IMR-90 (cell line): ENCODE measurements around the gene PDIA4. TPM values are rescaled to one million over a fixed set of nuclear protein-coding genes. Genes with fewer than 3 reads are reported as not detected.

Experiments
- ATAC-seq: fragments of 200-7000 bp; cut with Tn5 transposase; 2 replicates; pipeline ENCODE4 v1.9.1; 2020; ENCODE audit warnings: low read depth, mild to moderate bottlenecking, moderate library complexity
- BruUV-seq: library from RNA; stranded (reverse); fragments of 400-500 nt; replicated peaks from 2 replicates; lab custom pipeline; 2021; lab: Mats Ljungman, UMichigan
- CTCF ChIA-PET: fragments of 300-600 bp; formaldehyde crosslinking; extraction: SDS; loops from one replicate; lab custom pipeline; 2021; ENCODE audit warnings: antibody characterized with exemption; lab: Yijun Ruan, JAX
- POLR2A ChIA-PET: fragments of 300-600 bp; sonication (Branson Sonifier 250); formaldehyde crosslinking; loops from one replicate; lab custom pipeline; 2022; ENCODE audit warnings: antibody characterized with exemption; ENCODE audit not compliant: unreplicated experiment; lab: Charles Lee
- DNase-seq: peaks from one replicate; pipeline ENCODE4 v3.0.0; 2013
- H2AFZ ChIP-seq: replicated peaks from 2 replicates; pipeline ENCODE3; 2013; ENCODE audit warnings: low read length, mild to moderate bottlenecking; ENCODE audit not compliant: poor library complexity
- H2AK5ac ChIP-seq: 2 replicates; pipeline ENCODE4 v1.6.1; 2013; ENCODE audit warnings: low read depth, low read length, inconsistent platforms
- H2AK9ac ChIP-seq: replicated peaks from 2 replicates; pipeline ENCODE3; 2013; ENCODE audit warnings: mild to moderate bottlenecking, low read depth, low read length, moderate library complexity; ENCODE audit not compliant: poor library complexity
- H2BK120ac ChIP-seq: 2 replicates; pipeline ENCODE4 v1.6.1; 2013; ENCODE audit warnings: low read depth, low read length, inconsistent platforms
- H2BK15ac ChIP-seq: 3 replicates; pipeline ENCODE4 v1.6.1; 2013; ENCODE audit warnings: low read depth, low read length, inconsistent platforms
- H2BK20ac ChIP-seq: 2 replicates; pipeline ENCODE4 v1.6.1; 2013; ENCODE audit warnings: low read depth, mild to moderate bottlenecking, inconsistent platforms, low read length, moderate library complexity
- H2BK5ac ChIP-seq: 2 replicates; pipeline ENCODE4 v1.6.1; 2013; ENCODE audit warnings: mild to moderate bottlenecking, low read depth, low read length, inconsistent platforms; ENCODE audit not compliant: poor library complexity, severe bottlenecking
- H3K14ac ChIP-seq: replicated peaks from 2 replicates; pipeline ENCODE4 v1.6.1; 2013; ENCODE audit warnings: low read depth, low read length, inconsistent platforms
- H3K18ac ChIP-seq: 2 replicates; pipeline ENCODE4 v1.6.1; 2013; ENCODE audit warnings: low read depth, low read length, control low read depth
- H3K23ac ChIP-seq: 2 replicates; pipeline ENCODE4 v1.6.1; 2013; ENCODE audit warnings: low read depth, low read length, inconsistent platforms
- H3K27ac ChIP-seq: 2 replicates; pipeline ENCODE4 v1.5.1; 2013; ENCODE audit warnings: mild to moderate bottlenecking, control low read depth, low read length; ENCODE audit not compliant: insufficient read depth
- H3K27me3 ChIP-seq: 2 replicates; pipeline ENCODE4 v1.6.1; 2013; ENCODE audit warnings: low read length; ENCODE audit not compliant: control insufficient read depth, insufficient read depth
- H3K36me3 ChIP-seq: 2 replicates; pipeline ENCODE4 v1.6.1; 2013; ENCODE audit warnings: low read length, mixed read lengths; ENCODE audit not compliant: control insufficient read depth, insufficient read depth
- H3K4ac ChIP-seq: 2 replicates; pipeline ENCODE4 v1.6.1; 2013; ENCODE audit warnings: low read depth, low read length, inconsistent platforms
- H3K4me1 ChIP-seq: 2 replicates; pipeline ENCODE4 v1.6.1; 2013; ENCODE audit warnings: low read length, mixed read lengths; ENCODE audit not compliant: control insufficient read depth, insufficient read depth
- H3K4me2 ChIP-seq: 2 replicates; pipeline ENCODE4 v1.6.1; 2013; ENCODE audit warnings: low read depth, mild to moderate bottlenecking, control low read depth, low read length, moderate library complexity
- H3K4me3 ChIP-seq: 2 replicates; pipeline ENCODE4 v1.5.1; 2013; ENCODE audit warnings: low read depth, mild to moderate bottlenecking, control low read depth, low read length, moderate library complexity; ENCODE audit not compliant: insufficient read depth
- H3K56ac ChIP-seq: 2 replicates; pipeline ENCODE4 v1.6.1; 2013; ENCODE audit warnings: low read length, inconsistent platforms; ENCODE audit not compliant: insufficient read depth; ENCODE audit errors: extremely low read depth
- H3K79me1 ChIP-seq, 2 experiments: 2 replicates each; pipeline ENCODE4 v1.6.1; 2013; ENCODE audit warnings: low read length in 2 of 2, inconsistent platforms in 1 of 2, low read depth in 1 of 2
- H3K9ac ChIP-seq: 2 replicates; pipeline ENCODE4 v1.6.1; 2013; ENCODE audit warnings: low read depth, low read length, control low read depth
- H3K9me1 ChIP-seq: 2 replicates; pipeline ENCODE4 v1.6.1; 2013; ENCODE audit warnings: low read length, inconsistent platforms; ENCODE audit not compliant: insufficient read depth
- H3K9me3 ChIP-seq: 2 replicates; pipeline ENCODE4 v1.6.1; 2013; ENCODE audit warnings: low read length; ENCODE audit not compliant: control insufficient read depth, insufficient read depth
- H4K20me1 ChIP-seq: 2 replicates; pipeline ENCODE4 v1.6.1; 2013; ENCODE audit warnings: low read length, inconsistent platforms; ENCODE audit not compliant: insufficient read depth
- H4K5ac ChIP-seq: 2 replicates; pipeline ENCODE4 v1.6.1; 2013; ENCODE audit warnings: mild to moderate bottlenecking, low read depth, low read length, control low read depth
- H4K8ac ChIP-seq, 2 experiments: 2 replicates each; pipeline ENCODE4 v1.6.1; 2013; ENCODE audit warnings: low read depth in 2 of 2, low read length in 2 of 2, control low read depth in 1 of 2, inconsistent platforms in 1 of 2
- H4K91ac ChIP-seq: 2 replicates; pipeline ENCODE4 v1.6.1; 2013; ENCODE audit warnings: low read depth, low read length, inconsistent platforms; ENCODE audit not compliant: insufficient read depth
- BHLHE40 ChIP-seq: fragments of 150-350 bp; IDR thresholded peaks from 2 replicates; pipeline ENCODE4 v1.6.1; 2016; ENCODE audit warnings: mild to moderate bottlenecking, low read depth, low read length
- FOS ChIP-seq: fragments of 150-350 bp; IDR thresholded peaks from 2 replicates; pipeline ENCODE4 v1.6.1; 2016; ENCODE audit warnings: low read depth, low read length
- MAFK ChIP-seq: IDR thresholded peaks from 2 replicates; pipeline ENCODE4 v1.6.1; 2012; ENCODE audit warnings: low read depth, low read length, improper control_type of control experiment
- POLR2A ChIP-seq: IDR thresholded peaks from 2 replicates; pipeline ENCODE4 v1.6.1; 2012; ENCODE audit warnings: mild to moderate bottlenecking, low read depth, low read length
- RAD21 ChIP-seq: IDR thresholded peaks from 2 replicates; pipeline ENCODE4 v1.6.1; 2012; ENCODE audit warnings: low read length, improper control_type of control experiment
- RCOR1 ChIP-seq: IDR thresholded peaks from 2 replicates; pipeline ENCODE4 v1.6.1; 2012; ENCODE audit warnings: mild to moderate bottlenecking, low read length, improper control_type of control experiment; ENCODE audit not compliant: insufficient replicate concordance
- SMC3 ChIP-seq: fragments of 150-350 bp; IDR thresholded peaks from 2 replicates; pipeline ENCODE4 v1.6.1; 2016; ENCODE audit warnings: low read depth, mild to moderate bottlenecking, antibody characterized with exemption, low read length, moderate library complexity
- WGBS, 2 experiments: methylation state at CpG; one replicate each; pipeline versions ENCODE4 v1.1.5 to v1.1.7; 2013; ENCODE audit warnings: missing lambda C conversion rate in 2 of 2; ENCODE audit not compliant: insufficient read length in 1 of 2; ENCODE audit errors: extremely low coverage in 2 of 2; 5-methylcytosine and 5-hydroxymethylcytosine counted together
- dilution Hi-C: fragments of 300-500 bp; cut with HindIII; formaldehyde crosslinking; loops from one replicate; pipeline ENCODE4 v1.14.3; 2018; ENCODE audit warnings: low sequenced_read_pairs; ENCODE audit not compliant: unreplicated experiment
- in situ Hi-C: fragments of 300-500 bp; cut with MboI; formaldehyde crosslinking; loops from 3 replicates; pipeline ENCODE4 v1.14.3; 2019; ENCODE audit warnings: low sequenced_read_pairs, inconsistent platforms, mixed read lengths
- intact Hi-C: fragments of 100-400 bp; cut with micrococcal nuclease; formaldehyde crosslinking; loops from 2 replicates; pipeline ENCODE4 v1.10.0; 2022
- polyA plus RNA-seq, 3 experiments: library from polyadenylated mRNA; depleted of rRNA; stranded (reverse); fragments of >200 nt; gene quantifications; 2 replicates each; pipeline ENCODE4 v1.2.3, GENCODE V29; 2012; ENCODE audit warnings: low replicate concordance in 1 of 3
- total RNA-seq: library from RNA; depleted of rRNA; stranded (reverse); fragments of >200 nt; gene quantifications from 2 replicates; pipeline ENCODE4 v1.2.3, GENCODE V29; 2012
- TF ChIP-seq, protein P1 (sequence below): conservative IDR thresholded peaks from 2 replicates; pipeline ENCODE4 v1.5.1; 2012; ENCODE audit warnings: mild to moderate bottlenecking, low read depth, low read length, improper control_type of control experiment
- TF ChIP-seq, protein P2 (sequence below): fragments of 150-350 bp; IDR thresholded peaks from 2 replicates; pipeline ENCODE4 v1.6.1; 2016; ENCODE audit warnings: low read depth, mild to moderate bottlenecking, low read length, moderate library complexity, borderline replicate concordance

Gene PDIA4
- total and polyA plus RNA-seq, 2 of the 4 experiments (the other 2 are of a cell fraction) = 241 to 304 TPM

DNA sequence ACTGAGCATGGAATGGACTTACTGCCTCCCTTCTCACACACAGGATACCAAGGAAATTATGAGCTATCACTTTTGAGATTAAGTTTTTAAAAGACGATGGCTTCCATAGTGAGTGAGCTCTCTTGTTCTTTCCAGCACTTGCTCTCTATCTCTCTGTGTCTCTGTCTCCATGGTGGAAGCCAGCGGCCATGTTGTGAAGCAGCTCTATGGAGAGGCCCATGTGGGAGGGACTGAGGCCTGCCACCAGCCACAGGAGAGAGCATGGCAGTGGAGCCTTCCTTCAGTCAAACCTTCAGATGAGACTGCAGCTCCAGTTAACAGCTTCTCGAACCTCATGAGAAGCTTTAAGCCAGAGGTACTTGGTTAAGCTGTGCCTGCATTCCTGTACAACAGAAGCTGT lies 20.5 kb upstream of the PDIA4 start:
- no peaks in the 10 kb centered on the region for H3K36me3 ChIP-seq
- H3K79me1 ChIP-seq = no peaks in the 10 kb centered on the region
- no peak overlapping the region for H4K8ac ChIP-seq
- no peak overlapping the region for H3K14ac ChIP-seq
- intact Hi-C loops = no loop called here
- H2BK120ac ChIP-seq = no peak overlapping the region
- no TSS peak for BruUV-seq
- CTCF ChIA-PET = no interaction called here
- H2BK20ac ChIP-seq = no peak overlapping the region
- in situ Hi-C loops = no loop called here
- H3K56ac ChIP-seq = no peak overlapping the region
- H4K20me1 ChIP-seq = no peaks in the 10 kb centered on the region
- no peak overlapping the region for H2AK5ac ChIP-seq
- peaks cover 3% of the 10 kb centered on the region for H3K27me3 ChIP-seq
- H3K9ac ChIP-seq = no peak overlapping the region
- H3K4me2 ChIP-seq = no peak overlapping the region
- H3K9me1 ChIP-seq = no peaks in the 10 kb centered on the region
- no peak overlapping the region for H3K4ac ChIP-seq
- H3K9me3 ChIP-seq = no peaks in the 10 kb centered on the region
- no peak overlapping the region for H3K27ac ChIP-seq
- H3K23ac ChIP-seq = no peak overlapping the region
- no peak overlapping the region for H3K18ac ChIP-seq
- H3K4me1 ChIP-seq = no peaks in the 10 kb centered on the region
- POLR2A ChIA-PET = no interaction called here
- ATAC-seq (no peak), DNase-seq (no peak)
- H3K4me3 ChIP-seq = no peak overlapping the region
- H2BK15ac ChIP-seq = no peak overlapping the region
- 40% methylated on average over 1 of the region's 3 CpGs; no CpG with 5 or more reads in 1 of the 2 experiments for WGBS, 2 experiments
- TF ChIP-seq, protein P1, sequence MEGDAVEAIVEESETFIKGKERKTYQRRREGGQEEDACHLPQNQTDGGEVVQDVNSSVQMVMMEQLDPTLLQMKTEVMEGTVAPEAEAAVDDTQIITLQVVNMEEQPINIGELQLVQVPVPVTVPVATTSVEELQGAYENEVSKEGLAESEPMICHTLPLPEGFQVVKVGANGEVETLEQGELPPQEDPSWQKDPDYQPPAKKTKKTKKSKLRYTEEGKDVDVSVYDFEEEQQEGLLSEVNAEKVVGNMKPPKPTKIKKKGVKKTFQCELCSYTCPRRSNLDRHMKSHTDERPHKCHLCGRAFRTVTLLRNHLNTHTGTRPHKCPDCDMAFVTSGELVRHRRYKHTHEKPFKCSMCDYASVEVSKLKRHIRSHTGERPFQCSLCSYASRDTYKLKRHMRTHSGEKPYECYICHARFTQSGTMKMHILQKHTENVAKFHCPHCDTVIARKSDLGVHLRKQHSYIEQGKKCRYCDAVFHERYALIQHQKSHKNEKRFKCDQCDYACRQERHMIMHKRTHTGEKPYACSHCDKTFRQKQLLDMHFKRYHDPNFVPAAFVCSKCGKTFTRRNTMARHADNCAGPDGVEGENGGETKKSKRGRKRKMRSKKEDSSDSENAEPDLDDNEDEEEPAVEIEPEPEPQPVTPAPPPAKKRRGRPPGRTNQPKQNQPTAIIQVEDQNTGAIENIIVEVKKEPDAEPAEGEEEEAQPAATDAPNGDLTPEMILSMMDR = no peak
- TF ChIP-seq BHLHE40 = no peak
- no peak for TF ChIP-seq SMC3
- TF ChIP-seq, protein P2, sequence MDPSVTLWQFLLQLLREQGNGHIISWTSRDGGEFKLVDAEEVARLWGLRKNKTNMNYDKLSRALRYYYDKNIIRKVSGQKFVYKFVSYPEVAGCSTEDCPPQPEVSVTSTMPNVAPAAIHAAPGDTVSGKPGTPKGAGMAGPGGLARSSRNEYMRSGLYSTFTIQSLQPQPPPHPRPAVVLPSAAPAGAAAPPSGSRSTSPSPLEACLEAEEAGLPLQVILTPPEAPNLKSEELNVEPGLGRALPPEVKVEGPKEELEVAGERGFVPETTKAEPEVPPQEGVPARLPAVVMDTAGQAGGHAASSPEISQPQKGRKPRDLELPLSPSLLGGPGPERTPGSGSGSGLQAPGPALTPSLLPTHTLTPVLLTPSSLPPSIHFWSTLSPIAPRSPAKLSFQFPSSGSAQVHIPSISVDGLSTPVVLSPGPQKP = no peak
- TF ChIP-seq POLR2A = no peak
- TF ChIP-seq RCOR1 = no peak
- TF ChIP-seq RAD21 = no peak
- no peak for TF ChIP-seq FOS
- TF ChIP-seq MAFK = no peak
- peak overlapping the region; percentile 35 for H2AFZ ChIP-seq
- no peak overlapping the region for H4K5ac ChIP-seq
- H2BK5ac ChIP-seq = no peak overlapping the region
- H4K91ac ChIP-seq = no peak overlapping the region
- H2AK9ac ChIP-seq = no peak overlapping the region
- dilution Hi-C loops = no loop called here
